B cell (primary cell): ENCODE data around the gene PARD3B. TPM values are rescaled to one million over a fixed set of nuclear protein-coding genes. Genes with fewer than 3 reads are reported as not detected.

Source experiments
- ATAC-seq: fragments of 200-7000 bp; cut with Tn5 transposase; one replicate; pipeline ENCODE4 v1.10.0; 2021; ENCODE audit warnings: low read depth, mild to moderate bottlenecking, moderate number of reproducible peaks, moderate library complexity
- CTCF ChIA-PET: fragments of 350-600 bp; sonication (Branson Sonifier 250); formaldehyde crosslinking; loops from one replicate; lab custom pipeline; 2021; ENCODE audit warnings: antibody characterized with exemption, inconsistent platforms; lab: Charles Lee
- POLR2A ChIA-PET: fragments of 350-600 bp; sonication (Branson Sonifier 250); formaldehyde crosslinking; loops from one replicate; lab custom pipeline; 2021; ENCODE audit warnings: antibody characterized with exemption; lab: Charles Lee
- DNase-seq: peaks from one replicate; pipeline ENCODE4 v3.0.0; 2013
- H2AFZ ChIP-seq: 2 replicates; pipeline ENCODE4 v1.6.1; 2012; ENCODE audit warnings: mild to moderate bottlenecking, low read depth, low read length; ENCODE audit not compliant: insufficient read depth, poor library complexity, severe bottlenecking
- H3K27ac ChIP-seq, 2 donors: 1 replicate in 1 of 2; 2 replicates in 1 of 2; pipeline ENCODE4 v1.5.1; 2012 to 2013; ENCODE audit warnings: low read length in 2 of 2, mild to moderate bottlenecking in 2 of 2, moderate library complexity in 1 of 2
- H3K27me3 ChIP-seq, 4 experiments: fragments of 200-600 bp in 1 of 4; sonication (generic) in 1 of 4; replicated peaks in 1 of 4; 1 replicate in 2 of 4; 2 replicates in 2 of 4; pipeline versions ENCODE4 v1.6.1 to v1.7.0; 2013 to 2016; ENCODE audit warnings: low read length in 3 of 4, mild to moderate bottlenecking in 2 of 4, mixed read lengths in 1 of 4, moderate library complexity in 1 of 4; ENCODE audit not compliant: insufficient read depth in 4 of 4, control insufficient read depth in 3 of 4; ENCODE audit errors: control extremely low read depth in 1 of 4
- H3K36me3 ChIP-seq, 2 experiments: replicated peaks in 1 of 2; 1 replicate in 1 of 2; 2 replicates in 1 of 2; pipeline versions ENCODE4 v1.6.1 to v1.7.1; 2013; ENCODE audit warnings: low read length in 1 of 2; ENCODE audit not compliant: insufficient read depth in 2 of 2, control insufficient read depth in 1 of 2; ENCODE audit errors: control extremely low read depth in 1 of 2, extremely low read depth in 1 of 2
- H3K4me1 ChIP-seq, 2 donors: fragments of 200-600 bp in 1 of 2; sonication (generic) in 1 of 2; 1 replicate in 1 of 2; 2 replicates in 1 of 2; pipeline versions ENCODE4 v1.5.1 to v1.6.1; 2013 to 2017; ENCODE audit warnings: low read length in 2 of 2; ENCODE audit not compliant: control insufficient read depth in 2 of 2, insufficient read depth in 2 of 2
- H3K4me2 ChIP-seq: replicated peaks from 2 replicates; pipeline ENCODE3; 2012; ENCODE audit warnings: mild to moderate bottlenecking, low read depth, low read length; ENCODE audit not compliant: poor library complexity, severe bottlenecking
- H3K4me3 ChIP-seq, 5 experiments: fragments of 200-600 bp in 1 of 5; sonication (generic) in 1 of 5; 1 replicate in 3 of 5; 2 replicates in 2 of 5; pipeline versions ENCODE4 v1.5.1 to v1.7.0; 2011 to 2016; ENCODE audit warnings: low read length in 4 of 5, mild to moderate bottlenecking in 4 of 5, low read depth in 2 of 5, control low read depth in 1 of 5, moderate library complexity in 1 of 5; ENCODE audit not compliant: insufficient read depth in 1 of 5; ENCODE audit errors: control extremely low read depth in 1 of 5, extremely low read depth in 1 of 5
- H3K79me2 ChIP-seq: fragments of 200-600 bp; sonication (generic); one replicate; pipeline ENCODE4 v1.6.0; 2016; ENCODE audit warnings: low read length; ENCODE audit not compliant: control insufficient read depth, insufficient read depth
- H3K9ac ChIP-seq: fragments of 200-600 bp; sonication (generic); 2 replicates; pipeline ENCODE4 v1.6.1; 2017; ENCODE audit warnings: mild to moderate bottlenecking, low read length, moderate library complexity
- H3K9me3 ChIP-seq, 3 donors: one replicate each; pipeline versions ENCODE4 v1.6.1 to v1.7.1; 2013; ENCODE audit warnings: low read length in 2 of 3; ENCODE audit not compliant: control insufficient read depth in 2 of 3, insufficient read depth in 1 of 3; ENCODE audit errors: control extremely low read depth in 1 of 3
- H4K20me1 ChIP-seq: 2 replicates; pipeline ENCODE4 v1.6.0; 2012; ENCODE audit warnings: mild to moderate bottlenecking, low read length; ENCODE audit not compliant: insufficient read depth, control insufficient read depth, poor library complexity, severe bottlenecking
- H3K27ac Mint-ChIP-seq: one replicate; pipeline ENCODE4 v1.8.0; 2021; ENCODE audit warnings: mixed read lengths
- H3K27me3 Mint-ChIP-seq: one replicate; pipeline ENCODE4 v1.8.0; 2021; ENCODE audit warnings: mixed read lengths
- H3K4me1 Mint-ChIP-seq: one replicate; pipeline ENCODE4 v1.8.0; 2021; ENCODE audit warnings: mixed read lengths
- H3K4me3 Mint-ChIP-seq: one replicate; pipeline ENCODE4 v1.8.0; 2021; ENCODE audit warnings: mixed read lengths
- H3K9me3 Mint-ChIP-seq: one replicate; pipeline ENCODE4 v1.8.0; 2022; ENCODE audit warnings: mixed read lengths; ENCODE audit not compliant: insufficient read depth
- EZH2 ChIP-seq: IDR thresholded peaks from 2 replicates; pipeline ENCODE4 v1.6.1; 2012; ENCODE audit warnings: borderline replicate concordance, low read depth, mild to moderate bottlenecking, moderate library complexity, low read length; ENCODE audit not compliant: insufficient read depth, poor library complexity, severe bottlenecking
- WGBS: methylation state at CpG from one replicate; pipeline ENCODE4 v1.1.5; 2013; ENCODE audit warnings: missing lambda C conversion rate; ENCODE audit not compliant: insufficient coverage; 5-methylcytosine and 5-hydroxymethylcytosine counted together
- intact Hi-C: fragments of 100-400 bp; cut with micrococcal nuclease; formaldehyde crosslinking; loops from one replicate; pipeline ENCODE4 v1.10.0; 2022
- polyA plus RNA-seq: library from polyadenylated mRNA; depleted of rRNA; stranded (reverse); fragments of >200 nt; gene quantifications from 2 replicates; pipeline ENCODE4 v1.2.3, GENCODE V29; 2012
- total RNA-seq, 2 donors: library from RNA; stranded (reverse); fragments of 120-200 nt in 1 of 2; gene quantifications; 1 replicate in 1 of 2; 2 replicates in 1 of 2; pipeline versions ENCODE4 v1.2.3 to v1.2.4, GENCODE V29; 2013 to 2022
- TF ChIP-seq, protein P1 (sequence below): fragments of 200-600 bp; IDR thresholded peaks from one replicate; pipeline ENCODE4 v1.8.0; 2022; ENCODE audit warnings: antibody characterized with exemption, mild to moderate bottlenecking

Gene PARD3B
- total and polyA plus RNA-seq, 2 donors (not counting 1 experiment from before 2014, with no cell fraction given) = not detected

DNA sequence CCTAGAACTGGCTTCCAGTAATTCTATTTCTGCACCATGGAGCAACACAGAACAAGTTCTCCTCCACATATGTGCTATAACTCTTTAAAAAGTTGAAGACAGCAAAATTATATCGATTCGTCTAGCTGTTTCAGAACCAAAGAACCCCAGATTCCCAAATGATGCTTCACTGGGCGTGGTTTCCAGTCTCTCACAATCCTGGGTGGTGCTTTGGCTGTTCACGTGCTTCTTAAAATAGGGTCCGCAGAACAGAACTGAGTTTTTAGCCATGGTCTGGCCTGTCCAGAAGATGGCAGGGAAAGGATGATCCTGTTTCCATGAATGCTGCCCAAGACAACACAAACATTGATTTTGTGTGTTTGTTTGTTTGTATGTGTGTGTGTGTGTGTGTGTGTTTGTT is 37.6 kb upstream of the PARD3B start:
- ChIA-PET POLR2A (no interaction called here), CTCF (no interaction called here)
- Histone ChIP-seq H4K20me1 (no peaks in the 10 kb centered on the region), H3K27me3 (no peaks in the 10 kb centered on the region), H3K79me2 (no peaks in the 10 kb centered on the region), H3K4me3 (no peak overlapping the region), H3K4me1 (no peaks in the 10 kb centered on the region), H3K9me3 (no peaks in the 10 kb centered on the region), H2AFZ (no peak overlapping the region), H3K4me2 (no peak overlapping the region), H3K27ac (no peak overlapping the region), H3K9ac (no peak overlapping the region), H3K36me3 (no peaks in the 10 kb centered on the region)
- WGBS = 93% methylated on average over 5 of the region's 5 CpGs
- Mint-ChIP-seq H3K4me3 (no peak overlapping the region), H3K9me3 (no peaks in the 10 kb centered on the region), H3K27me3 (no peaks in the 10 kb centered on the region), H3K4me1 (no peaks in the 10 kb centered on the region), H3K27ac (no peak overlapping the region)
- TF ChIP-seq EZH2 = no peak
- TF ChIP-seq, protein P1, sequence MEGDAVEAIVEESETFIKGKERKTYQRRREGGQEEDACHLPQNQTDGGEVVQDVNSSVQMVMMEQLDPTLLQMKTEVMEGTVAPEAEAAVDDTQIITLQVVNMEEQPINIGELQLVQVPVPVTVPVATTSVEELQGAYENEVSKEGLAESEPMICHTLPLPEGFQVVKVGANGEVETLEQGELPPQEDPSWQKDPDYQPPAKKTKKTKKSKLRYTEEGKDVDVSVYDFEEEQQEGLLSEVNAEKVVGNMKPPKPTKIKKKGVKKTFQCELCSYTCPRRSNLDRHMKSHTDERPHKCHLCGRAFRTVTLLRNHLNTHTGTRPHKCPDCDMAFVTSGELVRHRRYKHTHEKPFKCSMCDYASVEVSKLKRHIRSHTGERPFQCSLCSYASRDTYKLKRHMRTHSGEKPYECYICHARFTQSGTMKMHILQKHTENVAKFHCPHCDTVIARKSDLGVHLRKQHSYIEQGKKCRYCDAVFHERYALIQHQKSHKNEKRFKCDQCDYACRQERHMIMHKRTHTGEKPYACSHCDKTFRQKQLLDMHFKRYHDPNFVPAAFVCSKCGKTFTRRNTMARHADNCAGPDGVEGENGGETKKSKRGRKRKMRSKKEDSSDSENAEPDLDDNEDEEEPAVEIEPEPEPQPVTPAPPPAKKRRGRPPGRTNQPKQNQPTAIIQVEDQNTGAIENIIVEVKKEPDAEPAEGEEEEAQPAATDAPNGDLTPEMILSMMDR = no peak
- ATAC-seq (no peak), DNase-seq (no peak)
- intact Hi-C loops = no loop called here

DNA sequence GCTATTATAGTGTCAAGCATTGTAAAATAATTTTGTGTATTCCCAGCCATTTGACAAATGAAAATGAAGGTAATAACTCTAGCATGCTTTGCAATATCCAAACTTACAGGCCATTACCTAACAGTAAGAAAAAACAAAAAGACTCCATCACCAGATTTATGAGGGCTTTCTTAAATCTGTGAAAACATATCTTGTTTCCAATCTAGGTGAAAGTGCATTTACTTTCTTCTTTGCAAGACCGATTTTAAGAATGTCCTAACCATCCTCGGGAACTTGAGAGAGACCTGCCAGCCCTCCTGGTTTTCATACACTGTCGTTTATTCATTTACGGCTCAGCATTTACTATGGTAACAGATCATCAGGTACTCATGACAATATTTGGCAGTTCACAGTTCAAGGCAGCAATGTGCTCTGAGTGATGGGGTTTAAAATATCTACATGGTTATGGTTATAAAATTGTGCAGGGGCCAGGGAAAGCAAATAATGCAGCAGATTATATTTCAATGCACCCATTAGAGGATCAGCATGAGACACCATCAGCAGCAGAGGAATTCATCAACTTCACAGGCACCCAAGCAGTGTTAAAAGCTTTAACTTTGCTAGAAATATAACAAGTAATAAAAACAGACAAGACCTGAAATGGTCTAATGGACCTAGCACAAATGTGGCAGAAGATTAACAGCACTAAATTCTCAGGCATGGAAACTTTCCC is 34.4 kb upstream of the PARD3B start:
- Histone ChIP-seq H3K27ac (no peak overlapping the region), H3K4me1 (no peaks in the 10 kb centered on the region), H3K4me3 (no peak overlapping the region), H3K9ac (no peak overlapping the region), H4K20me1 (no peaks in the 10 kb centered on the region), H3K9me3 (no peaks in the 10 kb centered on the region), H3K27me3 (no peaks in the 10 kb centered on the region), H3K36me3 (no peaks in the 10 kb centered on the region), H2AFZ (no peak overlapping the region), H3K4me2 (no peak overlapping the region), H3K79me2 (no peaks in the 10 kb centered on the region)
- DNase-seq (no peak), ATAC-seq (no peak)
- TF ChIP-seq, protein P1 = no peak
- no peak for TF ChIP-seq EZH2
- 92% methylated on average over 3 of the region's 4 CpGs for WGBS
- no peaks in the 10 kb centered on the region for H3K27me3 Mint-ChIP-seq
- no peak overlapping the region for H3K4me3 Mint-ChIP-seq
- H3K9me3 Mint-ChIP-seq = no peaks in the 10 kb centered on the region
- CTCF ChIA-PET = no interaction called here
- H3K27ac Mint-ChIP-seq = no peak overlapping the region
- POLR2A ChIA-PET = no interaction called here
- intact Hi-C loops = no loop called here
- no peaks in the 10 kb centered on the region for H3K4me1 Mint-ChIP-seq
